Measurements from ENCODE around the gene GPC5. TPM values are rescaled to one million over a fixed set of nuclear protein-coding genes. Genes with fewer than 3 reads are reported as not detected.

The GPC5 gene
- total RNA-seq, 1 experiment from 2014 or later = 0.21 TPM

DNA sequence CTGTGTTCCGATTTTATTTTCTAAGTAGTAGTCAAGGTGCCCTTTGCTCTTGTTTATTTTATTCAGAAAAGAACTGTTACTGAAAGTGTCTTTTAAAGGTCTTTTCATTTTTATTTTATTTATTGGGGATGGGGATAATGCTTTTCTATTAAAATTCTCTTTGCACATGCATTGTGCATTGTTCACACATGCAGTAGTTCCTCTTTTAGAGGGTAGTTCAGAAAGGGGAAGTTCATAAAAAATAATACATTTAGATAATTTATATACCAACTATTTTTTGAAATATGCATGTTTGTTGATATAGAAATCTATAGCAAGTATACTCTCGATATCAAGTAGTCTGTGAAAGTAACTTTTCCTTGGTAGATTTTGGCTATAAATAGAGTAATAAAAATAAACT lies 3.5 kb downstream of the GPC5 start:
- CTCF ChIA-PET = no interaction called here
- Histone ChIP-seq H3K4me1 (ENCODE audit: insufficient read depth, low read length, poor library complexity, severe bottlenecking) (peaks cover 7% of the 10 kb centered on the region), H3K27me3 (replicated peaks; ENCODE audit: insufficient read depth, low read depth, low read length, poor library complexity) (peaks cover 54% of the 10 kb centered on the region), H3K36me3 (ENCODE audit: insufficient read depth, low read length, poor library complexity, severe bottlenecking) (no peaks in the 10 kb centered on the region), H3K27ac (ENCODE audit: low read depth, low read length, poor library complexity, severe bottlenecking) (no peak overlapping the region), H3K9me3 (ENCODE audit: low read depth, low read length, poor library complexity, severe bottlenecking) (no peaks in the 10 kb centered on the region), H3K4me3 (ENCODE audit: low read depth, low read length, poor library complexity, severe bottlenecking) (no peak overlapping the region)
- no peak for DNase-seq (ENCODE audit: low spot score)
- TF ChIP-seq EZH2 (IDR thresholded peaks at IDR 0.05; ENCODE audit: borderline replicate concordance, low read depth, low read length, poor library complexity, severe bottlenecking) (no peak), CTCF (conservative IDR thresholded peaks at IDR 0.05; ENCODE audit: low read depth, low read length) (no peak)
- no TSS peak for BruUV-seq (replicated peaks)
- intact Hi-C loops (cut with micrococcal nuclease; ENCODE audit: unreplicated experiment) = no loop called here
- POLR2A ChIA-PET (ENCODE audit: low non-redundant PET) = no interaction called here

GRCh38 chr13:91405240-91405639 lies 6.8 kb downstream of the GPC5 start:
- TF ChIP-seq CTCF (conservative IDR thresholded peaks at IDR 0.05; ENCODE audit: low read depth, low read length) = no peak
- no peak for TF ChIP-seq EZH2 (IDR thresholded peaks at IDR 0.05; ENCODE audit: borderline replicate concordance, low read depth, low read length, poor library complexity, severe bottlenecking)
- DNase-seq (ENCODE audit: low spot score) = no peak
- BruUV-seq (replicated peaks) = no TSS peak
- H3K27ac ChIP-seq (ENCODE audit: low read depth, low read length, poor library complexity, severe bottlenecking) = no peak overlapping the region
- H3K4me1 ChIP-seq (ENCODE audit: insufficient read depth, low read length, poor library complexity, severe bottlenecking) = no peaks in the 10 kb centered on the region
- no peaks in the 10 kb centered on the region for H3K9me3 ChIP-seq (ENCODE audit: low read depth, low read length, poor library complexity, severe bottlenecking)
- peaks cover 24% of the 10 kb centered on the region for H3K27me3 ChIP-seq (replicated peaks; ENCODE audit: insufficient read depth, low read depth, low read length, poor library complexity)
- POLR2A ChIA-PET (ENCODE audit: low non-redundant PET) = no interaction called here
- H3K4me3 ChIP-seq (ENCODE audit: low read depth, low read length, poor library complexity, severe bottlenecking) = no peak overlapping the region
- CTCF ChIA-PET = no interaction called here
- intact Hi-C loops (cut with micrococcal nuclease; ENCODE audit: unreplicated experiment) = loop anchor here (5.0 kb wide), 1 partner anchor 273 kb away; no protein-coding TSS in a partner anchor
- H3K36me3 ChIP-seq (ENCODE audit: insufficient read depth, low read length, poor library complexity, severe bottlenecking) = no peaks in the 10 kb centered on the region

- Histone ChIP-seq H3K27ac (ENCODE audit: low read depth, low read length, poor library complexity, severe bottlenecking) (no peak overlapping the region), H3K27me3 (replicated peaks; ENCODE audit: insufficient read depth, low read depth, low read length, poor library complexity) (peaks cover 13% of the 10 kb centered on the region), H3K9me3 (ENCODE audit: low read depth, low read length, poor library complexity, severe bottlenecking) (no peaks in the 10 kb centered on the region), H3K4me3 (ENCODE audit: low read depth, low read length, poor library complexity, severe bottlenecking) (no peak overlapping the region), H3K36me3 (ENCODE audit: insufficient read depth, low read length, poor library complexity, severe bottlenecking) (no peaks in the 10 kb centered on the region), H3K4me1 (ENCODE audit: insufficient read depth, low read length, poor library complexity, severe bottlenecking) (no peaks in the 10 kb centered on the region)
- CTCF ChIA-PET = interaction anchor here (1.0 to 1.2 kb wide), 2 partner anchors 17 to 25 kb away, joined by 4 to 7 read pairs; no protein-coding TSS in a partner anchor
- no TSS peak for BruUV-seq (replicated peaks)
- POLR2A ChIA-PET (ENCODE audit: low non-redundant PET) = no interaction called here
- intact Hi-C loops (cut with micrococcal nuclease; ENCODE audit: unreplicated experiment) = loop anchor here (5.0 kb wide), 1 partner anchor 274 kb away; no protein-coding TSS in a partner anchor
- TF ChIP-seq EZH2 (IDR thresholded peaks at IDR 0.05; ENCODE audit: borderline replicate concordance, low read depth, low read length, poor library complexity, severe bottlenecking) (no peak), CTCF (conservative IDR thresholded peaks at IDR 0.05; ENCODE audit: low read depth, low read length) (peak; percentile 73)
- peak; percentile 85 for DNase-seq (ENCODE audit: low spot score)
Observed at GRCh38 chr13:91406619-91407018, 8.2 kb downstream of the GPC5 start.

All from A673 (cell line).